Activated T-cell treated with anti-CD3 and anti-CD28 coated beads for 24 hours (primary cell): ENCODE data around the gene TUBA3E.
"Not testable (repeated sequence)": the region's sequence is repeated elsewhere in the genome, so short reads cannot be mapped to it uniquely, and the experiment has no call there.

ENCODE experiments used
- DNase-seq: peaks from one replicate; pipeline ENCODE4 v3.0.0-alpha.2; 2020; ENCODE audit warnings: low read depth

Gene TUBA3E

DNA sequence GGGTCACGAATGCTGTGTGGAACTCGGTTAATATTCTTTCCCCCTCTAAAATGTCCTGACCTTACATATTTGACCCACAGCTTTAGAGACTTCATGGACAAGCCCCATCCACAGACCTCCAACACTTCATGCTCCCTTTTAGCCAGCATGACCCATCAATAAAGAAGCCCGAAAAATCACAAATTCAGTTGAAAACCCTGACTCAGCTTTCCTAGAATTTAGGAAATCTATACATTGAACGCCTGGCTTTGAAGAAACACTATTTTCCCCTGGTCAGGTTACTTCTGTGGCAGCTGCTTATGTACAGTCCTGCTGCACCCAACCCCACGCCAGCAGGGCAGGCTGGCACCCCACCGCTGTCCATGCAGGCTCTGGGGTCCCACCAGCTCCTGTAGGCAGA lies 6.9 kb downstream of the TUBA3E start:
- DNase-seq: not testable (repeated sequence)

DNA sequence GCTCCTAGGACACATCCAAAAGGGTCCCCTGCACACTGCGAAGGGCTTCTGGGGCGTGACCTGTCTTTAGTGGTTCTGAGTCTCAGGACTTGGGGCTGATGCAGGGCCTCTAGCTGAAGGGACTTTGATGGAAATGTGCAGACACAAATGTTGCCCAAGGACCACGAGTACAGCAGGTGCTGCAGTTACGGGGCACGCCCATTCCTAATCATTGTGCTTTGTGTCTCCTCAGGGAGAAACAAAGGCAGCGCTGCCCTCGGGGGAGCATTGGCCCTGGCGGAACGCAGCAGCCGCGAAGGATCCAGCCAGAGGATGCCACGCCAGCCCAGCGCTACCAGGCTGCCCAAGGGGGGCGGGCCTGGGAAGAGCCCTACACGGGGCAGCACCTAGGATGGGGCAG lies 8.0 kb downstream of the TUBA3E start:
- no peak for DNase-seq

DNA sequence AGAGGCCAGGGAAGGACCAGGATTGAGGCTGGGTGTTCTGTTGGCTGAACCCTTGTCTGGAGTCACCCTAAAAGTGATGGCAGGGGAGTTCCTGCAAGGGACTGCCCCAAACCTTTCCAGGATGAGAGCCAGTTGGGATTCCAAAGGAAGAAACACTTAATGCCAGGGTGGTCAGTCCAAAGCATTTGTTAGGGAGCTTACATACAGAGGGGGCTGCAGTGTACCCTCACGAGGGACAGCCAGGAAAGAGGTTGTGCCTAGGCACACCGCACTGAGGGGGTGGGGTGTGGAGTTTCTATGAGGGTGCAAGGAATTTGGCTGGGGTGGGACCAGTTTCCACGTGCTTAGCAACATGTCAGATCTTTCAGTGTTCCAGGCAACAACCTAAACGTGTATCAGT lies 9.3 kb downstream of the TUBA3E start:
- DNase-seq: not testable (repeated sequence)

DNA sequence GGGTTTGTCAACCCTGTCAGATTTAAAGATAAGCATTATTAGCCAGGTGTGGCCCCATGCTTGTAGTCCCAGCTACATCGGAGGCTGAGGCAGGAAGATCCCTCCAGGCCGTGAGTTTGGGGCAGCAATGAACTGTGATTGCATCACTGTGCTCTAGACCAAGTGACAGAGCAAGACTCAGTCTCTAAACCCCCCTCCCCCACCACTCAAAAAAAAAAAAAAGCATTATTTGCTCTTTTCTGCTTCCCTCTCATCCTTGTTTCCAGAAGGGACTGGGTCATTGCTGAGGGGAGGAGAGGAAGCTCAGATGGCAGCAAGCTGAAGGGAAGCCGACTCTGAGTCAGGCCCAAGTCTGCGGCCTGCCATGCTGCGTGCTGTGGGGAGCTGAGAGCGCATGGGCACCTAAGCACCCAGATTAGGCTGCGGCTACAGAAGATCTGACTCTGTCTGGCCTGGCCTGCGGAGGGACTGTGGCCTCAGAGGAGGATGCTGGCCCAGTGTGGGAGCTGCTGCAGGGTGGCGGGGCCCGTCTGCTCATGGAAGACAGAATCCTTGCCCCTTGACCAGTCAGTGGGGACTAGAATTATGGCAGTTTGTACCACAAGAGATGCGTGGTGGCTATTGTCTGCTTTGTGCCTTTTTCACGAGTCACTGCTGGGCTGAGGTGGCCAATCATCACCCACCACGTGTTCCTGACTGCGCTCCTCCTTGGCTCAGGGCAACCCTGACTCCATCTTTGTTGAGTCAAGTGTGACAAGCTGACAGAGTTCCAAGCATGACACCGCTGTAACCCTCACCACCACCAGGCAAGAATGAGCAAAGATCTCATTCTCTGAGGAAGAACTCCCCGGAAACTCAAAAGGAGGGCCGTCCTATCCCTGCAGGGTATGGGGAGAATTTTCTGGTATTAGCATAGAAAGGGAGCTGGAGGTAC lies 10.1 kb downstream of the TUBA3E start:
- DNase-seq: not testable (repeated sequence)

DNA sequence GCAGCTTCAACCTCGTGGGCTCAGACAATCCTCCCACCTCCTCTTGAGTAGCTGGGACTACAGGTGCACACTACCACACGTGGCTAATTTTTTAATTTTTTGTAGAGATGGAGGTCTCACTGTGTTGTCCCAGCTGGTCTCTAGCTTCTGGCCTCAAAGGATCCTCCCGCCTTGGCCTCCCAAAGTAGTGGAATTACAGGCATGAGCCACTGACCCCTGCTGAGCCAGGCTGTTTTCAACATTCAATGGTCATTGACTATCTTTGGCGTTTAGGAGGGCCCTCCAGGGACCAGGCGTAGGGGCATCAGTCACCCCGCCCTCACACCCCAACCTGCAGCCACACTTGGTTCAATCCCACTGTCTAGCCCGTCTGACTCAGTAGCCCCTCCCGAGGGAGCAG lies 11.0 kb downstream of the TUBA3E start:
- DNase-seq: no peak

DNA sequence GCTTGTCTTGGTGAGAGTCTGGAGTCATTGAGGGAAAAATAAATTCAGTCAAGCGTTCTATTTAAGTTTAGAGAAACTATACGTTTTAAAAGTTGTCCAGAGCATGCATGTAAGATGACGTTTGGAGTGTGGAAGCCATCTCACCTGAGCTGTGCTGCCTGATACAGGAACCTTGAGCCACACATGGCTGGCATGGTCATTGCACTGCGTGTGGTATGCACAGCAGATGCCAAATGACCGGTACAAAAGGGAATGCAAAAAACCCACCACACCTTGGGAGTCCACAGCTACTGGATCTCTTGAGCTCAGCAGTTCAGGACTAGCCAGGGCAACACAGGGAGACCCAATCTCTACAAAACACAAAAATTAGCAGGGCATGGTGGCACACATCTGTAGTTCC lies 11.8 kb downstream of the TUBA3E start:
- no peak for DNase-seq

DNA sequence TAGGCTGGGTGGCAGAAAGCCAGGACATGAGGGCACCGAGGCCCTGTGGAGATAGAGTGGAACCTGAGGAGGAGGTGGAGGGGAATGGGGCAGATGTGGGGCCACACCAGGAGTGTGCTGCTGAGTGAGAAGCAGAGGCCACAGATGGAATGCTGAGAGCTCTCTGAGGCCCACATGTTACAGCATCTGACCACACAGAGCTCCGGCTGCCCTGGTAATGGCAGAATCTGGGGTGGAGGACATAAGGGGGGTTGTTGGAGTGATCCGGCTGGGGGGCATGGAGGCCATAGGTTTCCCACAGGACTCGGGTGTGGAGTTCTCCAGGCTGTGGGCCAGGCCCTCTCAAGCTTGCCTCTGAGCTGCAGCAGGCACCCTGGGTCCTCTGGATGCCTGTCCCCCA lies 12.3 kb downstream of the TUBA3E start:
- DNase-seq: no peak

DNA sequence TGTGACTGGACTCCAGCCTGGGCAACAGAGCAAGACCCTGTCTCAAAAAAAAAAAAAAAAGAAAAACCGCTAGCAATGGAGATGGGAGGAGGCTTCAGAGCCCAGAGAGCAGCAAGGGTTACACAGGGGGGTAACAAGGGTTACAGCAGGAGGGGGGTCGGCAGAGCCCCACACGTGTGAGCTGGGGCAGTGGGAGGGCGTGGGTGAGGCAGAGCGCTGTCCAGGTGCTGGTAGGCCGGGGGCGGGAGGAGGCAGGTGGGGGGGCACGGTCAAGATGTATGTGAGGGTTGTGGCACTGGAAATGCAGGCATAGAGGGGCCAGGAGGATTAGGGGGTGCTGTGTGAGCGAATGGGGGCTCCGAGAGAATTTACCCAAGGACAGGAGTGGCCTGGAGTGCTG lies 12.8 kb downstream of the TUBA3E start:
- DNase-seq: no peak

DNA sequence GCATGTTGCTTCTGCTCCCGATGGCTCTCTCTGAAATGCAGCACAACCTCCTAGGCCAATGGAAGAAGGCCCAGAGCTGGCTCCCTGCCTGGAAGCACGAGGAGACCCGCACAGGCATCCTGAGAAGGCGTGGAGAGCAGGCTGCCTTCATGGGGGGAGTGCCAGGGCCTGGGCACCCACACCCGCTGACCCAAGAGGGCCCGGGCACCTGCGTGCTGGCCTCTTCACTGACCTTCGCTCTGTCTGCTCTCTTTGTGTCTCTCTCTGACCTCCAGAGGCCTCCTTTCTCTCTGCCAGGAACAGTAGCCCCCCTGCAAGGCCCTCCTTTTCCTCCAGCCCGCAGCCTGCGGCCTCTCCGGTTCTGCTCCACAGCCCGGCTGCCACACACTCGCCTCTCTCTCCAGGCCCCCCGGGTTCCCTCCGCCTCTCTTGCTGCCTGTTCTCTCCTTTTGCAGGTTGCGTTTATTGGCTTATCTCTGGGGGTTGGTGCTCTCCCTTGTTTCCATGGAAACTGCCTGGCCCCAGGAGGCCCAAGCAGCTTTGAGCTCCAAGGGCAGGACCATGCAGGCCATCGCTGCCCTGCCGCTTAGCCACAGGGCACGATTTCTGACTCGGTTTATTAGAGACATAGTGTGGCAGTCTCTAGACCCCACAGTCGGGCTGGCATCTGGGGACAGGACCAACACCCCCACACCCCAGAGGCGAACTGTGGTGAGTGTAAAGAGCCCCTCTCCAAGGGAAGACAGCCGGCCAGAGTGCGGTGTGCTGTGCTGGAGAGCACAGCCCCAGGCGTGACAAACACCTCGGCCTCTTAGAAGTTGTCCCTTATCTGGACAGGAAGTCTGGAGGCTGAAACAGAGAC lies 14.5 kb downstream of the TUBA3E start:
- DNase-seq: no peak

DNA sequence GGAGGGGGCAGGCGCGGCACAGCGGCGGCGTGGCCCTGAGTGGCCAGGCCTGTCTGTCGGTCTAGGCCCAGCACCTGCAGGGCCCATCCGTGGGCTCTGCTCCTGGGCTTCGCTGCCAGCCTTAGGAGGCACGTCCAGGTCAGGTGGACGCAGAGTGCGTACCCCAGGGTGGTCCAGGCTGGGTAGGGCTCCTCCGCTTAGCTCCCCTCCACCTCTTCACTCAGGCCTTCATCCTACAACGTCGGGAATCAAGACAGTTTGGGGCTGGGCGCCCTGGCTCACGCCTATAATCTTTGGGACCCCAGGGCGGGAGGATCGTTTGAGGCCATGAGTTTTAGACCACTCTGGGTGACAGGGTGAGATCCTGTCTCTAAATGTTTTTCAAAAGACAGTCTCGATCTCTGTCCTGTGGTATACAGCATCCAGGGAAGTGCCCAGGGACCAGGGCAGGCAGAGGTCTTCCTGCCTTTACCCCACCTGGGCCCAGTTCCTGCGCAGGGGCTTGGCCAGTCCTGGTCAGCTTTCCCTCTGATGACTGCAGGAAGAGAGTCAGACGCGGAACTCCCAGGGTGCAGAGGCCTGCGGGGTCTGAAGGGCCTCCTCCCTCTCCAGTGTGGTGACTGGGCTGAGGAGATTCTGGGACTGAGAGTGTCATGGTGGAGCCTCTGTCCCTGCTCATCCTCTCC lies 15.3 kb downstream of the TUBA3E start:
- DNase-seq: not testable (repeated sequence)

DNA sequence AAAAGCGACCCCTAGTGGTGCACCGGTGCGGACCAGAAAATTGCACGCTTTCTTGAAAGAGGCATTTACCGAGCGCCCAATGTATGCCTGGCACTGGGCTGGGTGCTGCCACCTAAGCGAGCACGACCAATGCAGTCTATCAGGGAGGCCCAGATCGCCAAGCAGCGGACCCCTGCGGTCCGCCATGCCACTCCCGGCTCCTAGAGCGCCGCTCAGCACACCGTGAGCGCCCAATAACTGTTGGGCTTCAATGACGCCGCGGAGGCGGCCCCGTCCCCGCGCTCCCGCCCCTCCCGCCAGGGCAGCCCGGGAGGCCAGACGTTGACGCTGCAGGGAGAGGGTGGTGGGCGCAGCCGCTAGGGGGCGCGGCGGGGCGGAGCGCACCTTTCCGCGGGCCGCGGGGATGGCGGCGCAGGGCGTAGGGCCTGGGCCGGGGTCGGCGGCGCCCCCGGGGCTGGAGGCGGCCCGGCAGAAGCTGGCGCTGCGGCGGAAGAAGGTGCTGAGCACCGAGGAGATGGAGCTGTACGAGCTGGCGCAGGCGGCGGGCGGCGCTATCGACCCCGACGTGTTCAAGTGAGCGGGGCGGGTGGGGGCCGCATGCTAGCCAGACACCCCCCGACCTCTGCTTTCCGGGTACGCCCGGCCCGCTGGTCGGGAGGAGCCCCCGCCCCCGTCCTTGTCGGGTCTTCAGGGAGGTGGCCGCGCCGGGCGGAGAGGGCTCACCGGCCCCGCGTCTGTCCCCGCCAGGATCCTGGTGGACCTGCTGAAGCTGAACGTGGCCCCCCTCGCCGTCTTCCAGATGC lies 16.2 kb downstream of the TUBA3E start, which contains the start of gene MZT2B:
Gene MZT2B, plus strand, starts transcription at position 383 of the 803 bp plus-strand sequence. Its CDS starts 21 bp downstream, at position 404.
- peak; percentile 87 for DNase-seq

DNA sequence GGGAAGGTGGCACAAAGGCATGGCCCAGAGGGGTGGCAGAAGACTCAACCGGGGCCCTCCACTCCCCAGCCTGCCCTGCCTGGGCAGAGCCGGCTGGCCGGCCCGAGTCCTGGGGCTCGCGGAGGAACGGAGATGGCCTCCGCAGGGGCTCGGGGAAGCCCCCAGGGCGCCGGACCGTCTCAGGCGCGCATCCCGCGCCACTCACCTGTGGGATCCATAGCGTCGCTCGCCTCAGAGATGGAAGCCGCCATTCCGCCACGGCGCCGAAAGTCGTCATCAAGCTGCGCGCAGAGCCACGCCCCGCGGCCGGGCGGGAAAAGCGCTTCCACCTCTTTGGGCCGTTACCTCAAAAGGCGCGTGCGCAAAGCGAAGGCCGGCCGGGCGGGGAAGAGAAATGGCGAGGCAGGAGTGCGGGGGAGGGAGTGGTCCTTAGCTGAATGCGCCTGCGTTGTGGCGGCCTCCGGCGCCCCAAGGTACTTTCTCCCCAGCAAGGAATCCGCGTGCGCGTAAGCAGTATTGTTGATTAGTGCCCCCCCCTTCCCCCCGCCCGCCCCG lies 16.8 kb downstream of the TUBA3E start, which contains the start of gene SMPD4:
Gene SMPD4, minus strand, starts transcription at position 278 of the 555 bp plus-strand sequence. CDS start 5,010 bp downstream, outside the sequence.
- peak; percentile 96 for DNase-seq

DNA sequence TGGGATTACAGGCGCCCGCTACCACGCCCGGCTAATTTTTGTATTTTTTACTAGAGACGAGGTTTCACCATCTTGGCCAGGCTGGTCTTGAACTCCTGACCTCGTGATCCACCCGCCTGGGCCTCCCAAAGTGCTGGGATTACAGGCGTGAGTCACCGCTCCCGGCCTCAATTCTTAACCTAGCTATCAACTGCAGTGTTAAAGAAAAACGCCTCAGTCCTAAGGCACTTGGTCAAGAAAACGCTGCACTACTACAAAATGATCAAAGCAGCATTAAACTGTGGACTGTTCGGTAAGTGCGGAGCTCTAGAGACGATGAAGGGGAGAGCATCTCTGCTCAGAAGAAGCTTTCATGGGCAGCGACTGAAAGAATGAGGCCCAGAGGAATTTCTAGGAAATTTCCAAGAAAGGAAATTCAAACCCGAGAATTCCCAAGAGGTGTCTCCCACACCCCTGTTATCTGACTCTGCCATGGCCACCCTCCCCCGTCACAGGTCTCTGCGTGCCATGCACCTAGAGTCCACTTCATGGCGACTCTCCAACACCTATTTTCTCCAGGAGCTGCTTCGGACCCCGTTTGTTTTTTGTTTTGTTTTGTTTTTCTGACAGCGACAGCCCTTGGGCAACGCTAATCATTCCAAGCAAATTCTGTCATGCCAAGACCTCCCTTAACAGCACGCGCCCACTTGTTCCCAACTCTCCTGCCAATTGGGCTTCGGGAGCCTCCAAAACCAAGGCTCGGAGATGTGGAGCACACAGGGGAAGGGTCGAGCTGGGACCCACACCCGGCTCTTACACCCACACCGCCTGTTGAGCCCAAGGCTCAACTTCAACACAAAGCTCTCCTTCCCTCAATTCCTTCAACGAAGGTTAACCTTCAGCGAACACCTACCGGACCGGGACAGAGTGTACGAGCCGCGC lies 17.6 kb downstream of the TUBA3E start:
- not testable (repeated sequence) for DNase-seq

DNA sequence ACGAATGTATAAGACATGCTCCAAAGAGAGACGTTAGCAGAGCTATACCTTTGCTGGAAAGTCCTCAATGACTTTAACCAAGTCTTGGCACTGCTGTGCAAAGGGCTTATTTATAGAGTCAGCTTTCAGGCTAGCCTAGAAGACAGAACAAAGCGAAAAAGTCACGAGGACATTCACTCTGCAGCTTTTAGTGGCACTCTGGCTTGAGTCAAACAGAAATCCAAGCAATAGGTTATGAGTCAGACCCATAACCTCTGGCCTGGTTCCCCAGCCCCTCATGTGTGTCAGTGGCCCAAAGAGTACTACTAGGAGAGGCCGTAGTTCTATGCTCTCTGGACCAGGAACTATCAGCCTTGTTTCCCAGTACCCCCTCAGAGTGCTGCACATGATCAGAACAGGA lies 23.4 kb downstream of the TUBA3E start:
- not testable (repeated sequence) for DNase-seq

DNA sequence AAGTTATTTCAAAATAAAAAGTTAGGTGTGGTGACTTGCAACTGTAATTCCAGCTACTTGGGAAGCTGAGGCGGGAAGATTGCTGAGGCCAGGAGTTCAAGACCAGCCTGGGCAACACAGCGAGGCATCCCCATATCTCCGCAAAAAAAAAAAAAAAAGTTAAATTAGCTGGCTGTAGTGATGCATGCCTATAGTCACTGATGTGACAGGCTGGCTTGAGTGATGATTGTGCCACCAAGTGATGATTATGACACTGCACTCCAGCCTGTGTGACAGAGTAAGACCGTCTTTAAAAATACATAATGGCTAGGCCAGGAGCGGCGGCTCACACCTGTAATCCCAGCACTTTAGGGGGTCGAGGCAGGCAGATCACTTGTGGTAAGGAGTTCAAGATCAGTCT lies 28.3 kb downstream of the TUBA3E start:
- DNase-seq: no peak

DNA sequence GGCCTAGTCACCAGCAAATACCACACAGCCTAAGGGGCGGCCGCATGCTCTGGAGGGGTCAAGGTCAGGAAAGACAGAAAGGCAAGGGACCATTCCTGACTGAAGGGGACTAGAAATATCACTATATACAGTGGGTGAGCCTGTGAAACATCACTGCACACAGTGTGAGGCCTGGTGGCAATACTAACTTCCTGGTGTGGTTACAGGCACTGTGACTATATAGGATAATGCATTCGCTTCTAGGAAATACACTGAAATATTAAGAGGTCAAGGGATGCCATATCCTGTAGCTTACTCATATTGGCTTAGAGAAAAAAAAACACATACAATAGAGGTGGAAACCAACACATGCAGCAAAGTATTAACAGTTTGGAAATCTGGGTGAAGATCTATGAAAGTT lies 29.1 kb downstream of the TUBA3E start:
- not testable (repeated sequence) for DNase-seq

DNA sequence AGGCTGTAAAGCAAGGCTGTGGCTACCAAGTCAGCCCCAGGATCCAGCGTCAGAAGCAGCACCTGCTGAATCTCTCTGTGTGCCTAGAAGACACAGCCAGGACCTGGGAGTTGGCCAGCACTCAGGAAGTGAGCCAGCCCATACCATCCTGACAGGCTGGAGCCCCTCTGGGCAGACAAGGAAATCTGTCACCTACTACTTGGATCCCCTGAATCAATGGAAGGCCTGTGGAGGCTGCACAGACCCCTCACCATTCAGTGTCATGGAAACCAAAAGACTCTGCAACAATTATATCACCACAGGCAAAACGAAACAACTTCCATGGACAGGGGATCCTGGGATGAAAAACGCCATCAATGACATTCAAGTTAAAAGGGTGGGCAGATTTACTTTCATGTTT lies 31.6 kb downstream of the TUBA3E start:
- DNase-seq: not testable (repeated sequence)

DNA sequence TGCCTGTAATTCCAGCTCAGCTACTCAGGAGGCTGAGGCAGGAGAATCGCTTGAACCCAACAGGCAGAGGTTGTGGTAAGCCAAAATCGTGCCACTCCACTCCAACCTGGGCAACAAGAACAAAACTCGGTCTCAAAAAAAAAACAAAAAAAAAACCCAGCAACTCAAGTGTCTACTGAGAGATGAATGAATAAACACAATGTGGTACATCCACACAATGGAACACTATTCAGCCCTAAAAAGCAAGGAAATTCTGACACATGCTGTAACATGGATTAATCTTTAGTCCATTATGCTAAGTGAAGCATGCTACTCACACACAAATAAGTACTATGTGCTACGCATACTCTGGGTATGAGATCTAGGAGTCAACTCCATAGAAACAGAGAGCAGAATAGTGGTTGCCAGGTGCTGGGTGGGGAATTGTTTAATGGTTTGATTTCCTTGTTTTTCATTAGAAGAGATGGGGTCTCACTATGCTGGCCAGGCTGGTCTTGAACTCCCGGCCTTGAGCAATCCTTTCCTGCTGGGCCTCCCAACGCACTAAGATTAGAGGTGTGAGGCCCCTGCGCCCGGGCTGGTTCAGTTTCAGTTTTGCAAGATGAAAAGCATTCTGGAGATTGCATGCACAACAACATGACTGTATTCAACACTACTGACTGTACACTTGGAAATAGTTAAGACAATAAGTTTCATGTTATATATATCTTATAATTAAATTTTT lies 32.8 kb downstream of the TUBA3E start:
- DNase-seq: no peak

DNA sequence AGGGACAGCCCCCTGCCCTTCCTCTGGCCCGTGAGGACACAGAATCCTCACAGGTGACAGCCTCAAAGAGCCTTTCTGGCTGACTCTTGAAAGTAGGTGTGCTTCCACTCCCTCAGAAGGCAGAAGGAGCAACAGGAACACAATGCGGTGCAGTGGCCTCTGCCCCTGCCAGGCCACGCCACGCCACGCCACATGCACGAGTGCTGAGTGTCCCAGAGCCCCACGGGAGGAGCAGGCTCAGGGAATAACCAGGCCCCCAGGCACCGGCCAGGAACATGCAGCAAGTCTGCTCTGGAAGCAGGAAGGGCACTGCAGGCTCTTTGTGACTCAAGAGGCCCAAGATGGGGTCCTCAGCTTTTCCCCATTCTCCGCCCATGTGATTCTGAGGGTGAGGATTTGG lies 35.3 kb downstream of the TUBA3E start:
- DNase-seq: no peak
